NCI-H526 (cell line): Measurements from ENCODE around the gene ZNF12.
A peak's percentile ranks its signal among the peaks of the same experiment; 100 is the strongest.

Source experiments
- DNase-seq, 2 experiments: peaks; one replicate each; lab custom pipeline; 2025; lab: John Stamatoyannopoulos, UW

The ZNF12 gene

GRCh38 chr7:6647541-6647940, 59.2 kb downstream of the ZNF12 start:
- no peak for DNase-seq

- DNase-seq: no peak
These were observed 59.7 kb downstream of the ZNF12 start for GRCh38 chr7:6647080-6647479.

- DNase-seq: no peak
These were observed 60.3 kb downstream of the ZNF12 start for GRCh38 chr7:6646465-6646864.

GRCh38 chr7:6644728-6645127, 62.0 kb downstream of the ZNF12 start:
- DNase-seq: no peak

- no peak for DNase-seq
These were observed 62.7 kb downstream of the ZNF12 start for GRCh38 chr7:6643915-6644625.

GRCh38 chr7:6642861-6643640, 63.7 kb downstream of the ZNF12 start:
- DNase-seq: no peak

- DNase-seq: no peak
These were observed 64.4 kb downstream of the ZNF12 start for GRCh38 chr7:6642239-6642839.

GRCh38 chr7:6641305-6642035, 65.3 kb downstream of the ZNF12 start:
- no peak for DNase-seq

GRCh38 chr7:6640246-6640721, 66.5 kb downstream of the ZNF12 start:
- DNase-seq: peak in 1 of 2 experiments; percentile 31

GRCh38 chr7:6639627-6640026, 67.1 kb downstream of the ZNF12 start:
- no peak for DNase-seq

- DNase-seq: no peak
These were observed 67.7 kb downstream of the ZNF12 start for GRCh38 chr7:6639032-6639431.
